HG02885 (cell line): ENCODE measurements around the gene LTC4S.
A peak's percentile ranks its signal among the peaks of the same experiment; 100 is the strongest.

Experiments
- ATAC-seq: cut with Tn5 transposase; IDR thresholded peaks from one replicate; pipeline ENCODE4 v1.9.1; 2021; ENCODE audit warnings: mild to moderate bottlenecking; ENCODE audit not compliant: unreplicated experiment, poor library complexity

The LTC4S gene

DNA sequence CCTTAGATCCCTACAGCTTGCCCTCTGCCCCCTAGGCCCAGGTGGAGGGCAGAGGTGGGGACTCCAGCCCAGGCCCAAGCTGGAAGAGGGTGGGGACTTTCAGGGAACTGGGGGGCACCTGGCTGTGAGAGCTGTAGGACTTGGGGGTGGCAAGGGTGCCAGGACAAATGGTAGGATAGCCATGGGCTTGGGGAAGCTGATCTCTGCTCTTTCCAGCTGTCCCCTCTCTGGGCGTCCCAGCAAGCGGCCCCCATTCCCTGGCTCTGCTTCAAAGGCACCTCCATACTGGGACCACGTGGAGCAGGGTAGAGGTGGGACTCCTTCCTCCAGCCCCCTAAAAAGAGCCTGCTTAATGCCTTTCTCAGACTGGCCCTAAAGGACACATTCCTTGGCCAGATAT is 385 bp downstream of the LTC4S start:
- no peak for ATAC-seq

DNA sequence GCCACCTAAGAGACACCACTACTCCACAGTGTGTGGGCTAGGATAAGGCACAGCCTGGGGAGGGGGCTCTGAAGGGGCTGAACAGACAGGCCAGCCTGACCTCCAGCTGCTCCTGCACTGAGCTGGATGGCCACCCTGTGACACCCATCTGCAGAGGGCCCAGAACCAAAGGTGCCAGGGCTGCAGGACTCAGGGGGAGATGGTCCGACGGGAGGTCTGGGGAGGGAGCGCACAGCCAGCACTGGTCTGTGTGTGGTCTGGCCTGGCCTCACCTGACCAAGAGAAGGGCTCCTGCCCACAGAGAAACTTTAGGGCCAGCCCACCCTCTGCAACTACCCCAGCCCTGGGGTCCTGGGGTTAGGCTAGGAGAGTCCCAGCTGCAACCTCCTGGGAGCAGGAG is 789 bp downstream of the LTC4S start:
- no peak for ATAC-seq

DNA sequence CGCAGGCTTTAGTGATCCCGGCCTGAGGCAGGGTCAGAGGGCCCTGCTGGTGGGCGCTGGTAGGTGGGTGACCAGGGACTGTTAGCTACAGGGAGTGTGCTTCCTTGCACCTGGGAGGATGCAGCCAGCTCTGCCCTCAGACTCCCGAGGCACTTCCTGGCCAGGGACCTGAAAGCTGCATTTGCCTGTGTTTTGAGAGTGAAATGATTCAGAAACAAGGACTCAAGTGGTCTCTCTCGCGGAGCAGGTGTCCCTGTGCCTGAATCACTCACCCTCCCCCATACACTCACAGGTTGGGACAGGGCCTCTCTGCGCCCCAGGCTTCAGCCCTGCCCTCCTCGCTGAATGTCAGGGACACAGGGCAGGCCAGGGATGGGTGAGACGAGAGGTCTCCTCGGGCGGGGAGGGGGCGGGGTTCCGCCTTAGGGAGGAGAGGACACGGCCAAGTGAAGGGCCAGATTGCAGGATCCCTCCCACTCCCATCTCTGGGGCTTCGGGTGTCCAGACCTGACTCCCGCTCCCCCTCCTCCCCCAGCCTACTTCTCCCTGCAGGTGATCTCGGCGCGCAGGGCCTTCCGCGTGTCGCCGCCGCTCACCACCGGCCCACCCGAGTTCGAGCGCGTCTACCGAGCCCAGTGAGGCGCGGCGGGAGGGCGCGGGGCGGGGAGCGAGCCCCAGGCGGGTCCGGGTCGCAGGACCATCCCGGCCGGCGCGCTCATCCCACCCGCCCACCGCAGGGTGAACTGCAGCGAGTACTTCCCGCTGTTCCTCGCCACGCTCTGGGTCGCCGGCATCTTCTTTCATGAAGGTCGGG is 1.5 kb downstream of the LTC4S start:
- peak; percentile 5 for ATAC-seq

DNA sequence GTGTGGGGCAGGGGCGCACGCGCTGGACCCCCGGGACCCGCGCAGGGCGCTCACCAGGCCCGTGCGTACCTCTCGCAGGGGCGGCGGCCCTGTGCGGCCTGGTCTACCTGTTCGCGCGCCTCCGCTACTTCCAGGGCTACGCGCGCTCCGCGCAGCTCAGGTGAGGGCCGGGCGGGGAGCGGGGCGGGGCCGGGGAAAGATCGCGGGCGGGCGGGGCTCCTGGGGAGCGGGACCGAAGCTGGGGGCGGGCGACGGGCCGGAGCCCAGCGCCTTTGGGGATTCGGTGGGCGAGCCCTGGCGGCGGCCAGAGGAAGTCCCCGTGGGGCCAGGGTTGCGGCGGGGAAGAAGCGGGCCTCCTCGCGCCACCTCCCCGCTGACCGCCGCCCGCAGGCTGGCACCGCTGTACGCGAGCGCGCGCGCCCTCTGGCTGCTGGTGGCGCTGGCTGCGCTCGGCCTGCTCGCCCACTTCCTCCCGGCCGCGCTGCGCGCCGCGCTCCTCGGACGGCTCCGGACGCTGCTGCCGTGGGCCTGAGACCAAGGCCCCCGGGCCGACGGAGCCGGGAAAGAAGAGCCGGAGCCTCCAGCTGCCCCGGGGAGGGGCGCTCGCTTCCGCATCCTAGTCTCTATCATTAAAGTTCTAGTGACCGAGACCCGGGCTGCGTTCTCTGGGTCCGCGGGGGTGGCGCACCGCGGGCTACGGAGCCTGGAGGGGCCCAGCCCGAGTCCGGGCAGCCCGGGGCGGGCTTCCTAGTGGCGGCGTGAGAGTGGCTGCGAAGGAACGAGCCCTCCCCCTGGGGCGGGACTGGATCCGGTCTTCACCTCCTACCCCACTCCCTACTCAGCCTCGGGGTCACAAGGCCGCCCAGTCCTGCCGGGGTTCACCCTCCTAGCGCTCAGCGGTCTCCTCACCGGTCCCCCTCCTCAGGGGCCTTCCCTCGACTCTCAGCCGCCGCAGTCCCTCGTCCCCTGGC is 2.4 kb downstream of the LTC4S start:
- ATAC-seq, result peak; percentile 78

DNA sequence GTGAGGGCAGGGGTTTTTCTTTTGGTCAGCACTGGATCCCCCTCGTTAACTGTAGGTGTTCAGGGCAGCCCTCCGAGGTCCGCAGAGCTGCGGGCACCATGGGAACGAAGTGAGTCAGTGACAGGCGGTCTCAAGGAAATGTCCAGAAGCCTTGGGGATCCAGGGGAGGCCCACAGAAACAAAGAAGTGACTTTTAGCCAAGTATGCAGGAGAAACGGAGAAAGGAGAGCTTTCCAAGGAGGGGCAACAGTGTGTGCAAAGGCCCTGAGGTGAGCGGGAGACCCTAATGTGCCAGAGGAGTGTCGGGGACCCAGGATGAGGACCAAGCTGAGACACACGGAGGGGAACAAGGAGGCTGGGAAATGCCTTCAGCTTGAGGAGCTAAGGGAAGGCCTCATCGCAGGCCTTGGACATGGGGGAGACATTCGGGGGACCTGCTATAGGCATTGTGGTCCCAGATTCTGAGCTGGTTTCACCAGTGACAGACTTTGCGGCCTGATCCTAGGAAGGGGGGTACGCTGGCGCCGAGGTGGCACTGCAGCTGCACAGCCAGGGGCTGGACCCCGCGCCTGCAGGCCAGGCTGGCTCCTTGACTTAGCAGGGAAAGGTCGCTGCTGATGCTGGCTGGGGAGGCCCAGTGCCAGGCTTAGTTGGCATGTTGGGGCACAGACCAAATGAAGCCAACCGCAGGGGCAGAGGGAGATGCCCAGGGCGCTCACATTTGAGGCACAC is 3.3 kb downstream of the LTC4S start:
- ATAC-seq, result no peak

DNA sequence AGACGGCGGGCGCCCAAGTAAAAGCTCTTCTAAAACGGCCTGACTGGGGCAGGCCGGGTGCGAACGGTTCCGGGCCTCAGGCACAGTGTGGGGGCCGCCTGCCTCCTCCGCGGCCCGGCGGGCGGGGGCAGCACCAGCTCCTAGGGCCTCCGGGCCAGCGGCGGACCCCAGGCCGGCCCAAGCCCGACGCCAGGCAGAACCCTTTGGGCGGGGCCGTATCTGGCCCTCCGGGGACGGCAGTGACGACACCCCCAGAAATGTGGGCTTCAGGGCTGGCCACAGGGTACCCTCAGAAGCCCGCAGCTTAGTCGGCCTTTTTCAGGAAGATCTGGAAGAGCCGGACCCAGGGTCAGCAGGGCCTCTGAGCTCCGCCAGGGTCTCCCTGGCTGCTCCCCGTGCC is 4.0 kb downstream of the LTC4S start:
- ATAC-seq, result no peak

DNA sequence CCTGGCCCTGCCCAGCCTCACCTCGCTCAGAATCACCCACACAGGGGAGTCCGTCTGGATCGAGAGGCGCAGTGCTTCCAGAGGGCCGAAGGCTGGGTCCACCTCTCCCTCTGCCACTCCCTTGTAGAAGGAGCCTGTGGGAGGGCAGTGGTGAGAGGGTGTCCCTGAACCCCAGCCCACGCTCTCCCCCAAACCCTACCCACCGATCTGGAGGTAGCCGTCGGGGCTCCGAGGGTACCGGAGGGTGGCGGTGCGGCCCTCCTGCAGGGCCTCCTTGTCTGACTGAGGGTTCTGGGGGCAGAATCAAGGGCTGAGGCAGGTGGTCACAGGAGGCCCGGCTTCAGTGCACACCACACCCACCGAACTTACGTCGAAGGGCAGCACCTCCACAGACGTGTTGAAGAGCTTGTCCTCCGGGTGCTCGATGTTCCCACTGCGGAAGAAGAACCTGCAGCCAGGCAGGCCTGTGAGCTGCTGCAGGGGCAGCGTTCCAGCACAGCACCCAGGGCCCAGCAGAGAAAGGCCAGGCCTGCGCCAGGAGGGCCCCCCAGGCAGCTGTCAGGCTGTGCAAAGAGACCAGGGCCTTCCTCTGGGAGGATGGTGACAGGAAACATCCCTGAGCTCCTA is 4.5 kb downstream of the LTC4S start:
- ATAC-seq, result no peak

DNA sequence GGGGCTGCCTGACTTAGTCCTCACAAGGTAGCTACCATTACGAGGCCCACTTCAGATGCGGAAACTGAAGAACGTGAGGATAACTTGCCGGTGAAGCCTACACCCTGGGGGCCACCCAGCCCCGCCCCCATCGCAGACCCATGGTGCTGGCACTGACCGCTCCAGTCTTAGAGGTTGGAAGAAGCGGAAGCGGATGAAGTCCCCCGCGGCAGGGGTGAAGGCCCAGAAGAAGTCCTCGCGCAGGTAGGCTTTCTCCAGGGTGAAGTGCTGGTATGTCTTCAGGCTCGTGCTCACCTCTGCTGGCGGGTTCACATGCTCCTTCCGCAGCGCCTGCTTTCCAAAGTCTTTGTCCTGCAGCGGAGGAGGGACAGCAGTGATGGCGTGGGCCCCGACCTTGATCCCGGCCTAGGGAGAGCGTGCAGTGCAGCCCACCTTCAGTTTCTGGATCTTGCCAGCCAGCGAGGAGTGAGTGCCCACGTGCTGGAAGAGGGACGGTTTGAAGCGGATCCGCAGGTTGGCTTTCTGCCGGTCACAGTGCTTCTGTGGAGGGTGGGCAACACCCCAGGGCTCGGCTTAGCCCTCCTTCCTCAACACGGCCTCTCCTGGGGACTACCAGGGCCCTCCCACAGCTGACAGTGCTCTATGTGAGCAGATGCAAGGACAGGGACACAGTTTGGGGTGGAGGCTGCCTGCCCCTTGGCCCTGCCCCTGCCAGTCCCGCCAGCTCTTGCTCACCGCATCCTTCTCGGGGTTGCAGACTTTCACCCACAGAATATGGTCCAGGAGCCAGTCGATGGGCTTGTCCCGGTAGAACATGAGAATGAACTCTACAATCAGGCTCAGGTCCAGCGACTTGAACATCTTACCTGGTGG is 5.2 kb downstream of the LTC4S start:
- ATAC-seq, result no peak

DNA sequence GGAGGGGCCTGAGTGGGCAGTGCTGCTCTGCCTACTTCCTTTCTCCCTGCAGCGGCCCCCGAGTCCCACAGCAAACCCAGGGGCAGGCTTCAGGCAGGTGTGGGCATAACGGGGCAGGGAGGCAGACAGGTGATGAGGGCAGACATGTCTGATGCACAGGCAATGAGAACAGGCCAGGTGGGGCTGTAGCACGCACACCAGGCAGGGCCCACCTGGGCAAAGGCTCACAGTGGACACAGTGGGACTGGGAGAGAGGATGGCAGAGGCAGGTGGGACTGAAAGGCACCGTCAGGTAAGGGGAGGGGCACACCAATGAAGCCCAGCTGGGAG is 5.8 kb downstream of the LTC4S start:
- no peak for ATAC-seq

DNA sequence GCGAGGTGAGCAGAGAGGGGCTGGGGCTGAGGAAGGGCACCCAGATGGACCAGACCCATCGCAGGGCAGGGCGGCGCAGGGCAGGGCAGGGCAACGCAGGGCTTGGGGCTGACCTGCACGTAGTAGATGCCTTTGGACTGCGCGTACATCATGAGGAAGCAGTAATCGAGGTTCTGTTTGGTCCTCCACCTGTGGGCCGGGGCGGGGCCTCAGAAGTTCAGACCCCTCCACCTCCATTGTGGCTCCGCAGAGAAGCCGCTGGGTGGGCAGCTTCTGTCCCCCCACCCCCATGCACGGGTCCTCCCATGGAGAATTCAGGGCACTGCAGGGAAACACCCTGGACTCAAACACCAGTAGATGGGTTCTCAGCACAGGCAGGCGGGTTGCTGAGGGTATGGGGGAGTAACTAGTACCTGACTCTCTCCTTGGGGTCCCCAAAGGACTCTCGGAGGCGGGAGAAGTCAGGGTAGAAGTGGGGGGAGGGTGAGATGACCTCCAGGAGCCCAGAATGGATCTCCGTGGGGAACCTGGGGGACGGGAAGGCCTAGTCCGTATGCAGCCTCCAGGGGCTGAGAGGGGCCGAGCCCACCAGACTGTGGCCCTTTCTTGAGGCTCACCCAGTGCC is 6.4 kb downstream of the LTC4S start:
- ATAC-seq, result no peak

DNA sequence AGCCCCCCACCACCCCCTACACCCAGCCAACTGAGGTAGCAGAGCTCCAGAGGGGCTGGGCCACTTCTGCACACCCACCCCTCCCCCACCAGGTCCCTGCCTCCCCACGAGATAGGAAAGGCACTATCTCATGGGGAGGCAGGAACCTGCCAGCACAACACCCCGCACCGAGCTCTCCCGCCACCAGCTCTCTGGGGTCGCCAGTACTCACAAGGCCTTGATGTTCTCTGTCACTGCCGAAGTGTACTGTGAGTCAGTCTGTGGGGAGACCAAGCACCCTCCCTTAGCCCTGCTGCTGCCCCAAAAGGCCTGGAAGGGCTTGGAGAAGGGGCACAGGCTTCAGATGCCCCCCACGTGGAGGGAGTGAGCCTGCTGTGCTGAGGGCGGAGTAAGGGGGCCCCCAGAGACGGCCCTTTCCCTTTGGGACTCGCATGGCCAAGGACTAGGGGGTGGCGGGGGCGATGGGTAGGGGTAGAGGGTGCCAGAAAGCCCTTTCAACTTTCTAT is 7.0 kb downstream of the LTC4S start:
- ATAC-seq, result no peak

DNA sequence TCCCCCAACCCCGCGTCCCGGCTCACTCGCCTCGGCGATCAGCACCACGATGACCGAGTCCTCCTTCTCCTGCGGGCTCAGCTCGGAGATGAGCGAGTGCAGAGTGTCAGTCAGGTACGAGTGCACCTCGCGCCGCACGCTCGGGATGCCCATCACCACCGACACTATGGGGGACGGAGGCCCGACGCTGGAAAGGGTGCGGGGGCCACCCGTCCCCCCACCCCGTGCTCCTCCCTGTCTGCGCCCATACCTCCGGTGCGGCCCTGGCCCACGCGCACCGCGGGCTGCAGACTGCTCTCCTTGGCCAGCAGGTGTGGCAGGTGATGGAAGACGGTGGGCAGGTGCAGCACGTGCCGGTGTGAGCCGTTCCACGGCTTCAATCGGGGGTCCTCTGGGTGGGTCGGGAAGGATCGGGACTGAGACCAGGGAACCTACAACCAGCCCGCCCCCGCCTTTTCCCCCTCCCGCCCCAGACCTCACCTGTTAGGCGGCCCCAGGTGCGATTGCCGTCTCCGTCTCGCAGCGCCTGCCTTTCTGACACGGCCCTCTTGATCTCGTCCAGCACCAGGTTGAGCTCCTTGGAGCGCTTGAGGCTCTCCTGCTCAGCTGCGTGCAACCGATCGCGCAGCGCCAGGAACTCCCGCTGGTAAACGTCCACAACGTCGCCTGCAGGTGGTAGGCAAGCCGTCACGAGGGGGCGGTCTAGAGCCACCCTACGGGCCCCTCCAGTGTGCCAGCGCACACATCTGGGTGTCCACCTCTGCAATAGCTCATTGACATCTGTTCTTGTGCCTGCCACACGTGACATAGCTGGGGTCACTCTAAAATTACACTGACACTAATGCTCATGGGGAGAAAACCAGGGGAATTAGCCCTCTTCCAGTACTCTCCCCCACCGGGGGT is 7.8 kb downstream of the LTC4S start:
- peak; percentile 41 for ATAC-seq

DNA sequence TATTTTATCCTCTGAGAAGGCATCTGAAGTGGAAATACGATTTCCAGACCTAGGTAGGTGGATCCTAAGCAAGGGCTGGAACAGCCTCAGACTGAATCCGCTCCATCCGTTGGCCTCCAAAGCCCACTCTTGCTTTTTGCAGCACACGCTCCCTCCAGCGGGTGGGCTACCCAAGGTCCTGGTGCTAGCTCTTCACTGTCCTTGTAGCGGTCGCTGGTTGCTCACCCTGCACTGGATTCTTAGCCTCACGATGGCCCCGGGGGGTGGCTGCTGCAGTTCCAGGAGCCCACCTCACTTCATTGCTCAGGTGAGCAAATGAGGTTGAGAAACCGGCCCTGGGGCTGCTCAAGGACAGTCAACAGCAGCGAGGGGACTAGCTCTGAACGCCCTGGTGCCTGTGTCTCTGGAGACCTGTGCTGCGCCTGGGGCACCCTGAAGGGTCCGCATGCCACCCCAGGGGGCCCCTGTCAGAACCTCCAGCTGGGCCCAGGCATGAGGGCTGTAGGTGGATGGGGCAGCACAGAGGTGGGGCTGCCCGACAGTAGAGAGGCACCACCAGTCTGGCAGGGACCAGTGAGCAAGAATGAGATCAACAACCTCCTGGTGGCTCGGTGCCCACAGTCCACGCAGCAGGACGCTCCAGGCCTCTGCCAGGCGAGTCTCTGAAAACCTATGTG is 8.6 kb downstream of the LTC4S start:
- no peak for ATAC-seq

DNA sequence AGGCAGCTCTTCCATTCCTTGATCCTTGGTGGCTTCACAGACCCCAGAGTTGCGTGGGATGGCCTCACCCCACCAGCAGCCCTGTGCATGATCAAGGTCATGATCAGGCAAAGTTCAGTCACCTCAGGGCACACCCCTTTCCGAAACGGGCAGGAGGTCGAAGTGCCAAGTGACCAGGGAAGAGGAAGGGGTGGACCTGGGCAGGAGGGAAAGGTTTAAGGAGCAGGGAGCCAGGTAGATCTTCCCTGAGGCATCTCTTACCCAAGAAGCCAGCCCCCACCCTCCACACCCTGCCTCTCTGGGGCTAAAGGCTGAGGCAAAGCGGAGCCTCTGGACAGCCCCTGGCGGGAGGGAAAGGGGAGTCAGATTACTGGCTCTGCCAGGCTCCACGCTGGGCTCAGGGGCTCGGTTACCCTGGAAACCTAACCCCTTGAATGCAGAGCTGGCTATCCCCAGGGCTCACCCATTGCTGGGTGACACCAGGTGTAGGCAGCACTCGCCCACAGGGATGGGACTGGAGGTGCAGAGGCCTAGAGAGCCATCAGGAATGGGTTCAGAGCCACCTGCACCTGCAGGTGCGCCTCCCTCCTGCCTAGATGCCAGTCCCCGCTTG is 9.3 kb downstream of the LTC4S start:
- no peak for ATAC-seq

DNA sequence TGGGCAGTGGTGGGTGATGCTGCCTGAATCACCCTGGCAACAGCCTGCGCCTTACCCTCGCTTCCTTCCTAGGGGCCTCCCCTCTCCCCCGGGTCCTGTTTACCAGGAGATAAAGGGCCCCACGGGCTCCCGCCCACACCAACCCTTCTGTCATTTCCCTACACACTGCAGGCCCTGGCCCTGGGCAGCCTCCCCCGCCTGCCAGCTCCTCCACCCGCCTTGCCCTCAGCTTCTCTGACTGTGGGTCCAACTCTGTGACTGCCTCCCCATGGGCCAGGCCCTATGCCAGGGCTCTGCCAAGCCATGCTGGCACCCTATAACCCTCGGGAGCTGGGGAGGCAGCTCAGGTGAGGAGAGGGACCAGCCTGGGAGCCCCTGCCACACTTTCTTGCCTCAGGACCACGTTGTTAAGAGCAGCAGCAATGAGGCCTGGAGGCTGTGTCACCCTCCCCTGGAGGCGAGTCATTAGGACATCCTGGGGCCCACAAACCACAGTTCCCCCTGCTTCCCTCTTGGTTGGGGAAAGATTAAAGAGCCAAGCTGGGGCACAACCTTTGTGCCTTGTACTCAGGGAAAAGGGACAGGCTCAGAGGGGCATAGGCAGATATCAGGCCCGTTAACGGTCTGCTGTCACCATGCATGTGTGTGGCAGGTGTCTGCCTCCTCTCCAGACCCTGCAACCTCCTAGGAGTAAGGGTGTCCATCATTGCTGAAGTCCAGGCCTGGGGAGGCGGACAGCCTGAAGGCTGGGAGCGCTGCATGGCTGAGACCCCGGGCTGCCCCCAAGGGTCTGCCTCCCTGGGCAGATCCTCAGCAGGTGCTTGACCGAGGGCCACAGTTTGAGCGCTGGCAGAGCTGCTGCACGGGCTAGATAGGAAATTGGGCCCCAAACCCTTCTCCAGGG is 10.1 kb downstream of the LTC4S start:
- no peak for ATAC-seq

DNA sequence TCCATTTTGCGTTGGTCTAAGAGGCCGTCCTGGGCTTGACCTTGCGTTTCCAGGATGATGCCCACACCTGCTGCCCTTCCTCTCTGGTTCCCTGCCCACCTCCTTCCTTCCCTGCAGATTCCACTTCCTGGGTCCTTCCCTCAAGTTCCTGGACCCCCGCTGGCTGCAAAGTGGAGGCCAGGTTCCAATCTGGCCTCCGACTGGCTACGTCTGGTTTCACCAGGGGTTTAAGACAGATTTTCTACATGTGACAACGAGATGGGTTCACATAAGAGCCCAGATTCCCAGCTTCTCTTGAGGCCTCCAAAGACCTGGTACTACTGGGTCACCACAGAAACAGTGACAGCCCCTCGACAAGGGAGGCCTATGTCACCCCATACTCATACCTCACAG is 10.8 kb downstream of the LTC4S start:
- no peak for ATAC-seq
